DOHH2 (cell line): ENCODE data around the gene LSM3.

Source experiments
- H3F3A ChIP-seq: fragments of 200-600 bp; sonication (generic), shearing (Covaris generic); 2 replicates; pipeline ENCODE4 v1.6.0; 2016; ENCODE audit warnings: antibody characterized with exemption, mild to moderate bottlenecking; ENCODE audit not compliant: control insufficient read depth, insufficient read depth
- H3K27ac ChIP-seq: fragments of 200-600 bp; sonication (generic); 2 replicates; pipeline ENCODE4 v1.5.1; 2014; ENCODE audit warnings: low read depth, mild to moderate bottlenecking, low read length, moderate library complexity
- H3K27me3 ChIP-seq: fragments of 200-600 bp; sonication (generic); 2 replicates; pipeline ENCODE4 v1.6.1; 2014; ENCODE audit warnings: mild to moderate bottlenecking, low read length, mixed read lengths; ENCODE audit not compliant: control insufficient read depth
- H3K36me3 ChIP-seq: fragments of 200-600 bp; sonication (generic); 2 replicates; pipeline ENCODE4 v1.6.1; 2014; ENCODE audit warnings: mild to moderate bottlenecking, low read length, moderate library complexity, mixed read lengths; ENCODE audit not compliant: control insufficient read depth
- H3K4me1 ChIP-seq: fragments of 200-600 bp; sonication (generic); 2 replicates; pipeline ENCODE4 v1.6.1; 2014; ENCODE audit warnings: mild to moderate bottlenecking, low read length, mixed read lengths; ENCODE audit not compliant: control insufficient read depth
- H3K4me2 ChIP-seq: fragments of 200-600 bp; sonication (generic); 2 replicates; pipeline ENCODE4 v1.6.0; 2014; ENCODE audit warnings: mild to moderate bottlenecking, low read length, moderate library complexity
- H3K4me3 ChIP-seq: fragments of 200-600 bp; sonication (generic); 2 replicates; pipeline ENCODE4 v1.5.1; 2014; ENCODE audit warnings: mild to moderate bottlenecking, low read length, mixed read lengths
- H3K79me2 ChIP-seq: fragments of 200-600 bp; sonication (generic); 2 replicates; pipeline ENCODE4 v1.6.1; 2014; ENCODE audit warnings: mild to moderate bottlenecking, low read length, mixed read lengths; ENCODE audit not compliant: control insufficient read depth
- H3K9me2 ChIP-seq: fragments of 200-600 bp; sonication (generic); replicated peaks from 2 replicates; pipeline ENCODE4 v1.6.1; 2014; ENCODE audit warnings: mild to moderate bottlenecking, low read length, mixed read lengths; ENCODE audit not compliant: control insufficient read depth
- H3K9me3 ChIP-seq: fragments of 200-600 bp; sonication (generic); 2 replicates; pipeline ENCODE4 v1.6.1; 2014; ENCODE audit warnings: antibody characterized with exemption, low read length, mixed read lengths; ENCODE audit not compliant: control insufficient read depth, insufficient read depth
- H4K20me1 ChIP-seq: fragments of 200-600 bp; sonication (generic); 2 replicates; pipeline ENCODE4 v1.6.0; 2014; ENCODE audit warnings: low read depth, mild to moderate bottlenecking, antibody characterized with exemption, low read length, moderate library complexity; ENCODE audit not compliant: control insufficient read depth, insufficient read depth
- CTCF ChIP-seq: fragments of 200-600 bp; sonication (generic); IDR thresholded peaks from one replicate; pipeline ENCODE4 v1.5.1; 2014; ENCODE audit warnings: antibody characterized with exemption, mild to moderate bottlenecking, low read depth, low read length; ENCODE audit not compliant: poor library complexity, severe bottlenecking
- EZH2phosphoT487 ChIP-seq: fragments of 200-600 bp; sonication (generic); IDR thresholded peaks from 2 replicates; pipeline ENCODE4 v1.6.1; 2017; ENCODE audit warnings: borderline replicate concordance, mild to moderate bottlenecking, antibody characterized with exemption, low read length, moderate library complexity, mixed read lengths

The LSM3 gene

GRCh38 chr3:14234251-14235002 is 55.8 kb downstream of the LSM3 start:
- Histone ChIP-seq H3K27ac (no peak overlapping the region), H3K9me2 (no peaks in the 10 kb centered on the region), H4K20me1 (no peaks in the 10 kb centered on the region), H3K36me3 (no peaks in the 10 kb centered on the region), H3K79me2 (no peaks in the 10 kb centered on the region), H3K27me3 (no peaks in the 10 kb centered on the region), H3K9me3 (peaks cover 13% of the 10 kb centered on the region), H3K4me2 (no peak overlapping the region), H3K4me1 (peaks cover 48% of the 10 kb centered on the region), H3F3A (peaks cover 5% of the 10 kb centered on the region; the same call in 1 of the 2 replicates), H3K4me3 (no peak overlapping the region)
- TF ChIP-seq CTCF (no peak), EZH2phosphoT487 (no peak)

- H3K4me2 ChIP-seq: no peak overlapping the region
- no peak overlapping the region for H3K27ac ChIP-seq
- no peaks in the 10 kb centered on the region for H3K36me3 ChIP-seq
- H3K4me3 ChIP-seq: no peak overlapping the region
- peaks cover 5% of the 10 kb centered on the region; the same call in 1 of the 2 replicates for H3F3A ChIP-seq
- no peaks in the 10 kb centered on the region for H3K79me2 ChIP-seq
- H3K9me2 ChIP-seq: no peaks in the 10 kb centered on the region
- peaks cover 13% of the 10 kb centered on the region for H3K9me3 ChIP-seq
- TF ChIP-seq CTCF (no peak), EZH2phosphoT487 (no peak)
- H4K20me1 ChIP-seq: no peaks in the 10 kb centered on the region
- H3K4me1 ChIP-seq: peaks cover 39% of the 10 kb centered on the region
- no peaks in the 10 kb centered on the region for H3K27me3 ChIP-seq
Measured at GRCh38 chr3:14235003-14235911, 56.6 kb downstream of the LSM3 start.

- Histone ChIP-seq H3K4me1 (peaks cover 33% of the 10 kb centered on the region), H3K36me3 (no peaks in the 10 kb centered on the region), H3K9me2 (no peaks in the 10 kb centered on the region), H3F3A (peaks cover 5% of the 10 kb centered on the region; the same call in 1 of the 2 replicates), H3K9me3 (peaks cover 13% of the 10 kb centered on the region), H3K4me3 (no peak overlapping the region), H3K27me3 (no peaks in the 10 kb centered on the region), H3K27ac (no peak overlapping the region), H4K20me1 (no peaks in the 10 kb centered on the region), H3K79me2 (no peaks in the 10 kb centered on the region), H3K4me2 (no peak overlapping the region)
- TF ChIP-seq EZH2phosphoT487 (no peak), CTCF (no peak)
Measured at GRCh38 chr3:14235912-14236295, 57.3 kb downstream of the LSM3 start.
